HTERT RPE-1 (cell line): Measurements from ENCODE around the gene TRIM5.

ENCODE experiments used
- in situ Hi-C: fragments of 300-500 bp; cut with MboI; formaldehyde crosslinking; loops from 4 replicates; pipeline ENCODE4 v1.14.3; 2020; ENCODE audit warnings: low sequenced_read_pairs

TRIM5 gene

GRCh38 chr11:5625281-5625680, 59.6 kb downstream of the TRIM5 start:
- in situ Hi-C loops = no loop called here

GRCh38 chr11:5624489-5625279, 60.2 kb downstream of the TRIM5 start, which contains the start of gene TRIM34:
Gene TRIM34 (plus strand): TSS chr11:5625001. CDS start chr11:5632332, 7,331 bp downstream.
- in situ Hi-C loops = no loop called here

- in situ Hi-C loops = no loop called here
Observed at GRCh38 chr11:5622802-5623201, 62.1 kb downstream of the TRIM5 start.

- in situ Hi-C loops = no loop called here
Observed at GRCh38 chr11:5621580-5621979, 63.3 kb downstream of the TRIM5 start.

GRCh38 chr11:5620651-5621521, 64.0 kb downstream of the TRIM5 start:
- in situ Hi-C loops = no loop called here

- in situ Hi-C loops = no loop called here
Observed at GRCh38 chr11:5618807-5619206, 66.1 kb downstream of the TRIM5 start.
